ENCODE data around the gene LZTR1.
"Not testable (repeated sequence)": the region's sequence is repeated elsewhere in the genome, so short reads cannot be mapped to it uniquely, and the experiment has no call there.

Gene LZTR1

DNA sequence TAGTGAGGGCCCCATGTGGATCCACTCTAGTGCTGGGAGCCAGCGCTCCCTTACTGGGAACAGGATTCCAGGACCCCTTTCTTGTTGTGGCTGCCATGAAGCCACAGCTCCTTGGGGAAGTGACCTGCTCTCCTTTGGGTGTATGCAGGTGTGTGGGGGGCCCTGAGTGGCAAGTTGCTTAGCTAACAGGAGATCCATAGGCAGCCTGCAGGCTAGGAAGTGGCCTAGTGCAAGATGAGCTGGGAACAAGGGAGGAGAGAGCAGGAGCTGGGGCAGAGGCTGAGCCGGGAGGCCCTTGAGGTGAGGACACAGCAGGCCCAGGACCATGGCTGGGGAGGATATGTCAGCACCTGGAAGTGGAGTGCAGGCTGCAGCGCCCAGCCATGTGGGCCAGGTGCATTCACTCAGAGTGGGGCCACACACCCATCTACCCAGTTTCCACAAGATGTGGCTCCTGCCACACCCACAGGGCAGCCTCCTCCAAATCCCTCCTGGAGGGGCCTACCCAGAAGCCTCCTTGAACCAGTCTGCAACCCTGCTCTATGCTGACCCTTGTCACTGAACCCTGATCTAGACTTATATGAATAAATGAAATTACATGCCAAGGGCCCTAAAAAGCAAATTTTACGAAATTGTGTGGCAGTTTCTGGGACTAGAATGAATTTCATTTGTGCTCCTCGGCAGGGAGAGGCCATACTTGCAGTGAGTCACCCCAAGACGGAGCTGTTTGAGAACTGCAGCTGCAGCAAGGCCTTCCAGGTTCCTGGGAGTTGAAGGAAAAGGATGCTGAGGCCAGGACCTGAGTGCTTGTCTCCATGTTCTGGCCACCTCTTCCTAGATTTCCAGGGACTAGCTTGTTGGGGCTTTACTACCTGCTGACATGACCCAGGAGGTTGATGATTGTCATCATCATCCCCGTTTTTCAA, 16.6 kb downstream of the LZTR1 start:
- no peak for DNase-seq

DNA sequence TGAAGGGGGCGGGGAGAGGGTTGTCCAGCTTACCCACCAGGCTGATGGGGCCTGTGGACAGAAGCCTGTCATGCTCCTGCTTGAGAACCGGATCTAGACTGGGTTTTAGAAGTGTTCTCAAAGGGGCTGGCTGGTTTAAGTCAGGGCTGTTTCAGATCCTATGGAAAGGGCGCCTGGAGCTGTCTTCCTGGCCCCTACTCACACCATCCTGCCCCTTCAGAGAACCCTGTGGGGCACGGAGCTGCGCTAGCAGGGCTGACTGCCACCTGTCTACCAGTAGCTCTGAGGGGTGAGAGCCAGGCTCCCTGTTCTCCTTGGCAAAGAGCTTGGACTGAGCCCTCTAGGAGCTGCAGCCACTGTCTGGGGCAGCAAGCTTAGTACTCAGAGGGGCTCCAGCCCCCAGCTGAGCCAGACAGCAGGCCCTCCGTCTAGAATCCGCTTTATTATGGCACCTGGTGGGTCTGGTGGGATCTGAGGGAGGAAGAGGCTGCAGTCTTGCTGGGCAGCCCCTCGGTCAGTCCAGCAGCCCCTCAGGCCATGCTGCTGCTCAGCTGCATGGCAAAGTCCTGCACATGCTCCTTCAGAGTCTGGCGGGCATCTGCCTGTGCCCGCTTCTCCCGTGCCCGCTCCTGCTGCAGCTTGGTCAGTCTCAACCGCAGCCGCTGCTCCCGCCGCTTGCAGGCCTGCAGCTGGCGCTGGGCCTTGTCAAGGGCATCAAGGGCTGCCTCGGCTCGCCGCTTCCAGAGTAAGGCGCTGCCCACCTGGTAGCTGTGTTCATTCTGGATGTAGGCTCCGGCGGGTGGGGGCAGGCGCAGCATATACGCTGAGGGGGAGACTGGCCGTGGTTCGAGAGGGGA, 17.5 kb downstream of the LZTR1 start:
- no peak for DNase-seq

DNA sequence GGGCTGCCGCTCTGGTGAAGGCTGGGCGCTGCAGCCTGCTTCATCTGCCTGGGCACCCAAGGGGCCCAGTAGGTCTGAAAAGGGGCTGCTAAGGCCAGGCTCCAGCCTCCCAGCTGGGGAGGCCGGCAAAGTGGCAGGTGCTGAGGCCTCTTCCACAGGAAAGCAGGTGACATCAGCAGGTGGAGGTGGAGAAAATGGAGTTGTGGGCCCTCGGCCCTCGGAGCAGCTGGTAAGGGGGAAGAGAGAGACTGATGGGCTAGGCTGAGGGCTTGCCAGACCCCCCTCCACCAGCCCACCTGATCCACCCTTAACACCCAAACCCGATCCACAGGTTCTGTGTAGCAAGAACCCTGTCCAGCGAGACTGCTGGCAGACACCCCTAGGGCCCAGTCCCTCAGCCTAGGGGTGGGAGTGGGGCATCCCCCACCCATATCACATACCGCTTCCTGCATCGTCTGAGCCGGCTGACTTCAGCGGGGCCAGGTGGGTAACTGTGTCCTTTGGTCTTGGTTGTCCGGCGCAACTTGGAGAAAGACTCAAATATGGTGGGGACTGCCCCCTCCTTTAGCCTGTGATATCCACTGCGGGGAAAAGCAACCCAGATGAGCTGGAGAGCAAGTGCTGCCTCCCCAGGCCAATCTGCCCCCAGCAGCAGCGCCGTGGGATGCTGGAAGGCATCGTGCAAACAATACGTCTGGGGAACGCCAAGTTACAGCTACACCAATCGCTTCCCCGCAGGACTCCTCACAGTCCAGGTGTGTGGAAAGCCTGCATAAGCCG, 18.3 kb downstream of the LZTR1 start:
- DNase-seq: no peak

DNA sequence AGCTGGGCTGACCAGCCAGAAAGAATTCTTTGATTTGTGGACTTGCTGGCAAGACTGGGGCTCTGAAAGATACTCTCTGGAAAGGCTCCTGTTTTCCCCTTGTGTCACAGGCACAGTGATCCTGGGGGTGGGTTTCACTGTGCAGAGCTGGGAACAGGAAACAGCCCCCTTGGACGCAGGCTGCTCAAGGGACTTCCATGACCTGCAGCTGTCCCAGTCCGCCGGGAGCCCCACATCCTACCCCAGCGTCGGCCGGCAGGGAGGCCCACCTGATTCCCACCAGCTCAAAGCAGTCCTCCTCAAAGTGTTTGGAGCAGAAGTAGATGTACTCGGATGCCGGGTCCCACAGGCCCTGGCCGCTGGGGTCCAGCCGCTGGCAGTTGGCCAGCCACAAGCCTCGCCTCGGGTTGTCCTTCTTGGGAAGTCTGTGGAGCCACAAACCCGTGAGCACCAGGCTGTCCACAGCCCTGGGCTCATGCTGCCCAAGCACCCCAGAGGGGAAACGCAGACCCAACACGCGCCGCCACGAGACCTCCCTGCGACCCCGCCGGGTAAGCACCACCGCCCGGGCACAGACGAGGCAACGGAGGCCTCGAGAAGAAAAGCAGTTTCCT, 19.0 kb downstream of the LZTR1 start:
- DNase-seq: no peak

DNA sequence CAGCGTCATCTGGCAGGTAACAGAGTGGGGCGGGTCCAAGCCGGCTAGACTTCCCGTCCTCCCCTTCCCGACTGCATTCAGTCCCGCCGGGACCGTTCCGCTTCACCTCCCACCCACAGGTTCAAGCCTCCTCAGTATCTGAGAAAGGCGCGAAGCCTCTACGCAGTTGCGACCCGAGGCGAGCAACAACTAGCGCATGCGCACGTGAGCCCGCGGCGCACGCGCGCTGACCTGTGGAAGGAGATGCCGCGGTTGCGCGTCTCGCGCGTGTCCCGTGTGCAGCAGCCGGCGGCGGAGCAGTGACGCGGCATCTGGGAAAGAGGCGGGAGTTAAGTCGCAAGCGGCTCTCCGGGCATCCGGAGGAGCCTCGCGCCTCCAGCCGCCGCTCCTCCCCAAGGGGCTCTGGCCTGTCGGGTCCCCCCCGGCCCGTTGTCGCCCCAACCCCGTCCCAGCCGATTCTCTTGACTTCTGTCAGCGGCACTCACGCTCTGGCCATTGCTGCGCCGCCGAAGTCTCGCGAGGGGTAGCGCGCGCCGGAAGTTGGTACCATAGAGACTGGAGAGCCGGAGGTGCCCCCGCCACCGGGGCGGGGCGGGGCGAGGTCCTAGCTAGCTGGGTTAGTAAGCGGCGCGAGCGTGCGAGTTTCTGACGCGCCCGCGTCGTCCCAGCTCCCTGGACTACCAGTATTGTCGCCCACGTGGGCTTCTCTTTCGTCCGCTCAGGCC, 19.7 kb downstream of the LZTR1 start, which contains the start of gene THAP7:
Gene THAP7, minus strand, starts transcription at position 518 of the 725 bp plus-strand sequence. Its CDS starts 207 bp downstream, at position 311.
- DNase-seq: peak; percentile 80

DNA sequence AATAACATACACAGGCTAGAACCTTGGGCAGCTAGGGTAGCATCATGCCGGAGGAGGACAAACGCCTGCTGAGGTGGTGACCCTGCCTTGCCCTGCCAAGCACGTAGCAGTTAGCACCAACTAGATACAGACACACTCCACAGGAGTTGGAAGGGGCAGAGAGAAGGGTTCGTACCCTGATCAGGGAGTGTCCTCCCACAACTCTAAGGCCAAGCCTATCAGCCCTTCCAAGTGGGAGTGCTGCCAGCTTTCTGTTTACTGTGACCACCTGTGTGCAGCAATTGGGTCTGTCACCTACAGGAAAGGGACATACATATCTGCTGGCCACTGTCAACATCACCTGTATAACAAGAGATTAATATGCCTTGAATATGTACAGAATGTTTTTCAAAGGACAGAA, 21.7 kb downstream of the LZTR1 start:
- DNase-seq: no peak

DNA sequence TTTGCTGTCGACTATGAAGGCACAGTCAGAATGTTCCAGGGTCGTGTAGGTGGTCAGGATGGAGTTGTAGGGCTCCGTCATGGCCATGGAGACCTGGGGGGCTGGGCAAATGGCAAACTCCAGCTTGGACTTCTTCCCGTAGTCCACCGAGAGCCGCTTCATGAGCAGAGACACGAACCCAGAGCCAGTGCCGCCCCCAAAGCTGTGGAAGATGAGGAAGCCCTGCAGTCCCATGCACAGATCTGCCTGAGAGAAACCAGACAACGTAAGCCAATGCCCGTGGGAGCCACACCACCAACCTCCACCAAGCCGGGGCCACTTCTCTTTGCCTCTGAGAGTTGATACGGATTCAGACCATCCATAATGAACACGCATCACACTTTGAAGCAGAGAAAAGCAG, 27.1 kb downstream of the LZTR1 start:
- DNase-seq: not testable (repeated sequence)

DNA sequence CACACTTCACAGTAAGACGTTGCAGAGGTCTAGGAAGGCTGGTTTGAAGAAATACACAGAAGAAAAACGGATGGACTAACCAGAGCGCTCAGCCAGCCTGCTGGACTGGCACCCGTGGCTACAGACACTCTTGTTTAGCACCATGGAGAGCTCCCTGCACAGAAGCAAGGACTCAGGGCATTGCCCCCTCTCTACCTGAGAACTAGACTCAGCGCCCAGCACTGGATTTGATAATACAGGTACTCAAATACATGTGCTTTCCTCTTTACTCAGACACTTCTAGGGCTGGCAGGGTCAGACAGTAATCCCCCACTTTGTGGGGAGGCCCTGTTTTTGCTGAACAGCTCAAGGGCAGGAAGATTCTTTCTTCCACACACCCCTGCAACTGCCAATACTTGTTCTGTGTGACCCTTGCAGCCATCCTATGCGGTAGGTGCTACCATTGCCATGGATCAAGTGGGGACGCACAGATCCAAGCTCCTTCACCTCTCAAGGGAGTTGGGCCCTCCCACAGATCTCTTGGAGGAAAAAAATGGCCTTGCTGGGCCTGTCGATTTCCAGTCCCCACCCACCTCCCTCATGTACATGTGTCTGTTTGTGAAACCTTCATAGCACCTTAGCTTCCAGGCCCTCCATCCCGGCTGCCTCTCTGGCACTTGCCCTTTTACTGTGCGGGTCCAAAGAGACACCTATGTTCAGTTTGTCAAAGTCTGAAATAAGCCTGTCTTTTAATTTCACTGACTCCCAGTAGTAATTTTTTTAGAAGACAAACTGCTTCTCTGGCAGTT, 27.7 kb downstream of the LZTR1 start:
- DNase-seq: peak; percentile 16

DNA sequence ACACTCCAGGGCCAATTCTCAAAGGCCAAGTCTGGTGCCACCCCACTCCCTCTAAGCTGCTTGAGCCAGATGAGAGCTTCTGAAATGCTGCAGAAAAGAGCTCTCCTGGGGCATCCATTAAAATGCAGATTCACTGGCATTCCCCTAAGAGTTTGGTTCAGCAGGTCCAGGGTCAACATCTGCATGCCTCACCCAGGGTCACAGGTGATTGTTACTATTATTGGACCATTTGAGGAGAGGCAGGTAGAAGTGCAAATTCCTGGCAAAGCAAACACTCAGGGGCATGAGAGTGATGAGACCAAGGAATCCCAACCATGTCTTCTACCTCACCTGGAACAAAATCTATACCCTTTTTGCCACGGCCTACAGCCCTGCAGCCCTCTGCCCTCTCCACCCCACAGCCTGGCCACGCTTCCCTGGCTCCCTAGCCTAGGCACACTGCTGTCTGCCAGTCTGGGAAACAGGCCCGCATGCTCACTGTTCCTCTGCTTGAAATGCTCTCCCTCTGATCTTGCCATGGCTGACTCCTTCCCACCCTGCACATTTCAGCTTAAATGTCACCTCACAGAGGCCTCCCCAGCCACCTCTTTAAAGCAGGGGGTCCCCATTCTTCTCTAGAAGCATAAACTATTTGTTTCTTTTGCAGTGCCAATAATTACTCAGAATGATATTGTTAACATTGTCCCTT, 28.5 kb downstream of the LZTR1 start:
- no peak for DNase-seq

DNA sequence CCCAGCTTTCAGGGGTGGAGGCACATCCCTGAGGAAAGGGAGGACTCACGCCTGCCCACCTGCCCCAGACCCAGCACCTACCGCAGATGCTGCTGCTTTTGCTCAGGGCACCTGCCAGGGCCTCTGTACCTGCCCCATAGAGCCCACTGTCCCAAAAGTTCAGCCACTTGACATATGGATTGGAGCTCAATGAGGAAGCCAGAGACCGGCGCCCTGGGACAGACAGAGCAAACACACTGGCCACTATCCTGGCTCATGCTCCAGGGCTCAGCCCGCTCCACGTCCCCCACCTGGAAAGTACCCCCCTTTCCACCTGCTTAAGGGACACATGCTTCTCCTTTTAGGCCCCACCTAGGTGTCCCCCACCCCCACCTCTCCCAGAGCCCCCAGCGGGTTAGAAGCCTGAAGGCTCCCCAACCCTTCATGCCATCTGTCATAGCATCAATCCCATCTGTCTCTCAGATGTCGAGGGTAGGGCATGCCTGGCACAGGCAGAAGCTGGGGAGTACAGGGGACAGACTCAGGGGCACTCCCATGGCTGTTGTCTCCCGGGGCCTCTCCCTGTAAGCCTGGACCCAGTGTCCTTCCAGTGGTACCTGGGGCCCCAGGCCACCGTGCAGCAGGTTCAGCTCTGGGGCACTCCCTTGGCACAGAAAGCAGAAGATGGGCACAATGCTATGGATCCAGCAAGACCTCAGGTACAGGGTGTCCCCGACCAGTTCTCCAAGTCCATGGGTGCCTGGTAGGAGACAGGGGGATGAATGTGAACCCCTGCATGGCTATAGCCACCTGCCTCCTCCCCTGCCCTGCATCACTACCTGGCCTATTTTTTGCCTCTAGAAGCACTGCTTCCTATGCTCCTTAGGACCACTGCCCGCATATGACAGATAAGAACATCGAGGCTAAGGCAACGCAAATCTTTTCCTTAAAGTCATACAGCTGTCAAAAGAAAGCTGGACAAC, 30.6 kb downstream of the LZTR1 start:
- no peak for DNase-seq

DNA sequence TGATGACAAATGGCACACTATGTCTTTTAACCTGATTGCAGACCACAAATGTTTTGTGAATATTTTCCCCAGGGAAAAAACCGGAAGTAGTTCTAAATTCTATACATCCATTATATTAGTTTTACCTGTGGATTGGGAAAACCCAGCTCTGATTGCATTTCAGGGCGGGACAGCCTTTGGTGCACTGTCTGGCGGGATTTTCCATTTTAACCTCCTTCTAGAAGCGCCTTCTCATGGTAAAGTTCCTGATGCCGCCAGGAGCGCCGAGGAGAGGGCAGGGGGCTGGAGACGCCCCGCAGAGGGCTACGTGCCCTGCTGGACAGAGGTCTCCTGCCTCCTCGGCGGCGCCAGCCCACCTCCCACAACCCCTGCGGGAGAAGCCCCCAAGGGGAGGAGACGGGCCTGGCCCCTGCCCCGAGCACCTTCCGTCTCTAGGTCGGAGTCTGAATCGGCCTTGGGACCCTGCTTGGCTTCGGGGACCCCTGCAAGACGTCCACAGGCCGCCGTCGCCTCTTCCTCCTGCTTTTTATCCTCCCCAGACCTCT, 31.6 kb downstream of the LZTR1 start:
- DNase-seq: no peak

DNA sequence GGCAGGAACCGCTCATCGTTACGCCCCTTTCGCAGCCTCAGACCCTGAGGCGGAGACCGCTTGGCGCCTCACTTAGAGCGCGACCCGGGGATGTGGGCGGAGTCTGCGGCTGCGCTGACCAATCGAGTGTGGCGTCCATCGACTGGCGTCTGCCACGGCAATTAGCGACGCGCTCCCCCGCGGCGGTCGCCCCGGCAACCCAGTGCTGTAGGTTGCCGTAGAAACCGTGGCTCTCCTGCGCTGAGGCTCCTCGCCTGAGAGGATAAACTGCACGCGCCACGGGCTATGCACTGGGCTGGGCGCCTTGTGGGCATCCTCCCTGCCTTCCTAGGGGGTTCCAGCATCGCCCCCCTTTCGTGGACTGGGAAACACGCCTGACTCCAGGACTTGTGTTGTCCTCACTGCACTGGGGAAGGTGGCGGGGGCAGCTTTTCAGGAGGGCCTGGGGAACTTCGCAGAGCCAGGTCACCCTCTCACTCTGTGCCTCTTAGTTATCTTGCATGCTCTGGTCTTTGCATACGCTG, 32.2 kb downstream of the LZTR1 start:
- peak; percentile 82 for DNase-seq

DNA sequence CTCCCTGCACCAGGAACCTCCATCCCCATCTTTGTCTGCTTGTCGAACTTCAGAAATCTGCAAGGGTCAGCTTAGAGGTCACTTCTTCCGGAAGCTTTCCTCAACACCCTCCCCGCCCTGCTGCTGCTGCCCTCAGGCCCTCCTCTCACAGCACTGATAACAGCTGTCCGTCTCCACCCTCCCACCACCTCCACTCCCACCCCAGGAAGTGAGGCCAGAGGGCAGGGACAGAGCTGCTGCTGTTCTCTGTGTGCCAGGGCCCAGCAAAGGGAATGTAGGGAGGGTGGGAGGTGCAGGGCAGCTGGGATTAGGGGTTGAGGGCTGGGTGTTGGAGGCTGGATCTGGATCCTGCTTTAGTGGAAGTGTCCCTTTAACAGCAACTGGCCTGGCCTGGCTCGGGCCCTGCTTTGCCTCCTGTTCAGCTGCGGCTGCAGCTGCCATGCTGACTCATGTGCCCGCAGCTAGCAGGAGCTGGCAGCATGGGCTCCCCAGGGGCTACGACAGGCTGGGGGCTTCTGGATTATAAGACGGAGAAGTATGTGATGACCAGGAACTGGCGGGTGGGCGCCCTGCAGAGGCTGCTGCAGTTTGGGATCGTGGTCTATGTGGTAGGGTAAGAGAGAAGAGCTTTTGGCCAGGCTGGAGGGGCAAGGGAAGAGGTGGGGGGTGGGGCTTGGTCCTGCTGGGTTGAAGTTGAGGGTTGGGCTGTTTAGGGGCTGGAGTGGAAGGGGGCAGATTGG, 32.8 kb downstream of the LZTR1 start, which contains the start of gene P2RX6:
Gene P2RX6, plus strand, starts transcription at position 440 of the 740 bp plus-strand sequence. Its CDS starts 10 bp downstream, at position 450.
- DNase-seq: peak; percentile 81

DNA sequence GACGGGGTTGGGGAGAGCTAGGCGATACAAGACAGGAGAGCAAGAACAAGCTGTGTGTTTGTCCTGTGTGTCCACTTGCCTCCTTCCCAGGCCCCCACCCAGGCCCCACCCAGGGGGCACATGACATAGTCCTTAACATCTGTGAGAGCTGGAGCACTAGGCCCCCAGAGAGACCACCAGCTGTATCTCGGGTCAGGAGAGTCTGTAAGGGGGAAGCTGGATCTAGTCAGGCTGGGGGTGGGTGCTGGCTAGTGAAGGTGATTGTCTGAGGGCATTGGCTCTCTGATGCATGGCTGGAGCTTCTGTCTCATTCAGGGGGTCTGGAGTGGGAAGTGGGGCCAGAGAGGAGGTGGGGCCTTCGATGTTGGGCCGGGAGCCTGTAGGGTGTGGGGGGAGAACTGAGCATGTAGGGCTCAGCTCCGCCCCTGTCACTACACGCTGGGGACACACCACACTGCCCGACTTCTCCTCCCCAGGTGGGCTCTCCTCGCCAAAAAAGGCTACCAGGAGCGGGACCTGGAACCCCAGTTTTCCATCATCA, 33.4 kb downstream of the LZTR1 start:
- DNase-seq: no peak

DNA sequence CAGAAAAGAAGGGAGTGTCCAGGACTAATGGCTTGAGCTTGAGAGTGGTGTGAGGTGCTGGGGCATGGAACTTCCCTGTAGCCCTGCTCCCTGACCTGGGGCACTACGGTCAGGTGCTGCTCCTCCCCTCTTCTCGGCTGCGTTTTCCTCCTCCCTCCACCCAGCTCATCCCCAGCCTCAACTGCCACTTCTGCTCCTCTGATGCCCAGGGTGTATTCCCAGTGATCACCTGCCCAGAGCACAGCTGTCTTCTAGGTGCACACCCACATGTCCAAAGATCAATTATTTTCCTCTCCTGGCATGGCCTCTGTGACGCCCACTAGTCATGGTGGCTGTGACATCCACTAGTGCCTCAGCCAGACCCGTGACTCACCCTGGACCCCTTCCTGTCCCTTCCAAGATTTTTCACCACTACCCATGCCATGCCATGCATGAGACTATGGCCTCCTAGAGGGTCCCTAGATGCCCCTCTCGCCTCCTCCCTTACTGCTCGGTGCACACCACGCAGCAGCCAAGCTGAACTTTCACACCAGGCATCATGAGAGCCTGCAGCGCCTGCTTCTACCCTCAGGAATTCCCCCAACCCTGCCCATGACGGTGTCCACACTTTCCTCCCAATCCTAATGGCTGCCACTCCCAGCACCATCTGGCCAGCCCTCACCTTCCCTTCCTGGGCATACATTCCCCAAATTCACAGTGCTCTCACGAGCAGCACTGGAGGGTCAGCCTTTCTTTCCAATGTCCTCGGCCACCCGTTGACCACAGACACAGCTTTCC, 34.7 kb downstream of the LZTR1 start:
- DNase-seq: no peak

DNA sequence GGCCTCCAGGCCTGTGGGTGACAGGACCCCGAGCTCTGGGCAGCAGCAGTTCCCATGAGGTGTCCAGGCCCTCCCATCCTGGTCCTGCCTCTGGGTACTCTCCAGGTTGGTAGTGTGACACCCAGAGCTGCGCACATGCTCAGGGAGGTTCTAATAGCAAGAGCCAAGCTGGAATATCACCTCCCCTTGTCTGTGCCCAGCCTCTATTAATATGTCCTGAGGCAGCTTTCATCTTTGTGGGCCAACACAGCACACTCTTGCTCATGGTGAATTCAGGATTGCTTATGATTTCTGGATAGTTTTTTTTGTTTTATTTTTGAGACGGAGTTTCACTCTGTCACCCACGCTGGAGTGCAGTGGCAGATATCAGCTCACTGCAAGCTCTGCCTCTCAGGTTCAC, 36.2 kb downstream of the LZTR1 start:
- DNase-seq: no peak

All from NCI-H226 (cell line).